Non-pigmented ciliary epithelial cell (primary cell): Measurements from ENCODE around the gene ANKRD10.
A peak's percentile ranks its signal among the peaks of the same experiment; 100 is the strongest.

Experiments
- DNase-seq: peaks from one replicate; pipeline ENCODE4 v3.0.0-alpha.2; 2010; ENCODE audit warnings: low read depth

The ANKRD10 gene

DNA sequence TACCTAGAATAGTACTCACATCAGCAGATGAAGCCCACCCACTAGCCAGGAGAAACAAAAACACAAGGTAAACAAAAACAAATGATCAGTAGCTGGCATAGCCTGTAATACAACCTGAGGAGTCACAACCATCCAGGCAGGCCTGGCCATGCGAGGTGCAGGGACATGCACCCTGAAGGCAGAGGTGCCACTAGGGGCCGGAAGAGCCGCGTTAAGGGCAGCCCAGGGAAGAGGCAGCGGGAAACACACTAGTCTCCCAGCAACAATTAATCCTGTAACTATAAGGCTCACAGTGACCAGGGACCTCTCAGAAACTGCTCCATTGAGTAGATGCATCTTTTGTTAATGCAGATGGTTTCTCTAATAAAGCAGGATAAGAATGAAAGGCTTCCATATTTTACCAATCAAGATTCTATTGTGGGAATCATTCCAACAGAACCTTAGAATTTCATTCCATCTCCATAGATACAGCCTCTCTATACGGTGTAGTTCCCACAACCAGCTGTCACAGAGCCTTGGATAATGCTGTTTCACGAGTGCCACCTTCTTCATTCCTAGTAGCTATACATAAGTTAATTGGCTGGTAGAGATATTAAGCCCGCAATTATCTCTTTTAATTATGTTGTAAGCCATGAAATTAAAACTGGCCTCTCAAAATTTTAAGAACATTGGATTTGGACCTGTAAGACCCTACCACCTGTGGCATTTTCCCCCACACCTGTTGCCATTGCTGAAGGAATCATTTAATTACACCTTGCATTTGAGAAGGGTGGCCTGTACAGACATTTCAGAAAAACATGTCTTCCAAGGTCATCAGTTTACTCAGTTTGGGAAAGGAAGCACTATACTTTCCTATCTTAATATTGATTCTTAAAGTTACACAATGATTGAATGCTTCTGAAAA, 28.7 kb downstream of the ANKRD10 start:
- no peak for DNase-seq

DNA sequence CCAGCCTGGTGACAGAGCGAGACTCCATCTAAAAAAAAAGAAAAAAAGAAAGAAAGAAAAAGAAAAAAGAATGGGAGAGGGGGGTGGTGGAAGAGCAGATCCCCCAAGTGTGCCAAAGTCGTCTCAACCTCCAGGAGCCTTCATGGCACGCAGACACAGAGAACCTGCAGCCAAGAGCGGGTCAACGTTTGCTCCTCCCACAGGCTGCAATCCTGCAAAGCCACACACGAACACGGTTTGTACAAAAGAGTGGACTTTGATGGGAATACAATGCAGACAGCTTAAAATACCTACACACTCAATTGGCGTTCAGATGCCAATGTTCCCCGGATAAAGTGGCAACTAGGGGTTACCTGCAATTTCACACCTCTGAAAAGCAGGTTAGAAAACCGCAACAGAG, 29.4 kb downstream of the ANKRD10 start:
- no peak for DNase-seq

DNA sequence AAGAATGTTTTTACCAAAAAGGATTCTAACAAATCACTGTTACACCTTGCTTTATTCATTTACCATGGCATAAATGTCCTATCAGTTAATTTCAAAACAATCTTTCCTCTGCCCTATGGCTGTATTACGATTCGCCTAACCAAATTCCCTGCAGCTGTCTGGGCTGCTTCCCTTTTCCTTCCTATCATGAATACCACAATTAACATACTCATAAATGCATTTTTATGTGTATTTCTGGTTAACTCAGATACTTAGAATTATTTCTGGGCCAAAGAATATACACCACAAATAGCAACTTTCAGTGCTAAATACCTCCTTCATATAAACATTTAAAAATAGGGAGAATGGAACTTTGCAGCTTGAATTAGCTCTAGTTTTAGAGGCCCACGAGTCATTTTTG, 30.4 kb downstream of the ANKRD10 start:
- DNase-seq: no peak

DNA sequence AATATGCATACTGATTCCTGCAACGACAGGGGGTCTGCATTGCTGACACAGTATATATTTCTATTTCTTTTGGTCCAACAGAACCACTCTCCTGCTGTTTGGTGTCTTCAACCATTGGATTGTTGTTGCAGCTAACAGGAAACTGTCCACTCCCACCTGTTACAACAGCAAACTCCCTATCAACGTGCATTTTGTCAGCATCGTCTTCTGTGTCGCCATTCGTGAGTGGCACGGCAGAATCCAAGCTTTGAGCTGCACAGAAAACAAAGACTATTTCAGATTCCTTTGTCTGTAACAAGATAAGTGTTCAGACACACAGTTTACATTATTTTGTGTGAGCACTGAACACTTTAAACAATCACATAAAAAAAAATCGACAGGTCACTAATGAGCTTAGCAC, 31.3 kb downstream of the ANKRD10 start:
- DNase-seq: no peak

DNA sequence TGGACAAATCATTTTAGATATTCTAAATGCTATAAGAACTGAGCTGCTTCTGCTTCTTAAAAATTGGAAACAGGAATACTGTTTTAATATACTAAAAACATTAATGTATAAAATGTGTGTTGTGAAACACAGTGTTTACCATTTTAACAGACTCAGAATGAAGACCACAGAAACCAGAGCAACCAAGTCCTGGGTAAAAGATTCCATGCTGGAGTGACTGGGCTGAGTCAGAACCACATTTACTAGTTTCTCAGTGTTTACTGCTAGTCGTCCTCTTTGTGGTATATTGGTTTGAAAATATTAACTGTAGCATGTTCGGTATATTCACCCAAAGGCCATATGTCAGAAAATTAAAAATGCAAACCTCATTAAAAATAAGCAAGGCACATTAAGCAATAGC, 31.9 kb downstream of the ANKRD10 start:
- DNase-seq: no peak

DNA sequence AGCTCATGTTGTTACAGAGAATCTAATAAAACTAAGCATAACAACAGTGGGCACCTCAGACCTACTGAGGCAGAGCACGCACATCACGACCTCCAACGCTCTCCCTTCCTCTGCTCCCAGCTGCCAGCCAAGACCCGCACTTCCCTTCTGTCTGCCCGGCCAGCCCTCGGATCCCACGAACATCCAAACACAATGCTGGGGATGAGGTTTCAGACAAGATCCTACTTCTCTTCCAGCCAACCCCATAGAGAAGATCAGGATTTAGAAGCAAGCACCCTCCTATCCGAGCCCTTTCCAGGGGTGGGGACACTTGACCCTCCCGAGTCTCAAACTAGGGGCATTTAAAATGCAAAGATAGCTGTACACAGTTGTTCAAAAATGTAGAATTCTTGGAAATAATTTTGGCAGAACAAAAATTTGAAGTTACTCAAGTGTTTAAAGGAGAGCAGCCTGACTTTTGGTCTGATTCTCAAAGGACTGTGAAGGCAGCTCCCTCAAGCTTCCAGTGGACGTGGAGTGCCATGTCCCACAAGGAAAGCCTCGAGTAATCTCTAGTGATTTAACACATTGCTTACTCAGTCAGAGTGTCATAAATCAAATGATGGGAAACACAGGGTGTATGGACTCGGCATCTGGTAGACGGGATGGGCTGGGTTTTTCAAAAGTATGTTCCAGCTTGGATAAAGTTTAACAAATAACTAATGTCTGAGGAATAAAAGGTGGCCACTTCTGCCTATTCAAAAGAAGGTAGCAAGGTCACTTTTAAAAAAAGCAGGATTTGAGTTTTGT, 32.8 kb downstream of the ANKRD10 start:
- no peak for DNase-seq

DNA sequence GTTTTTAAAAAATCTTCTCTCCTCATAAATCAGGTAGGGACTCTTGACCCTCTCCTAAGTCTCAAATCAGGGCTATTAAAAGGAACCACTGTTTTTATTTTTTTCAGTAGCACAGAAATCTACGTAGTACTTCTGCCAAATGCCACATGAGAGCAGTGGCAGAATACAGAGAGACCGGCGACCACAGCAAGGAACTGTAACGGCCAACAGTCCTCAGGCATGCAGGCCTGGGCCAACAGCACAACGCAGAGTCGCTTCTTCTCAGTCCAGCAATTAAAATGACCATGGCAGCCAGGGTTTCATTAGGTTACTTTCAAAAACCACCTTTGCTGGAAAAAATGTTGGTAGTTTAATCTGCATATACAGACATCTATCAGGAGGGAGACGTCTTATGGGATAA, 34.2 kb downstream of the ANKRD10 start:
- no peak for DNase-seq

DNA sequence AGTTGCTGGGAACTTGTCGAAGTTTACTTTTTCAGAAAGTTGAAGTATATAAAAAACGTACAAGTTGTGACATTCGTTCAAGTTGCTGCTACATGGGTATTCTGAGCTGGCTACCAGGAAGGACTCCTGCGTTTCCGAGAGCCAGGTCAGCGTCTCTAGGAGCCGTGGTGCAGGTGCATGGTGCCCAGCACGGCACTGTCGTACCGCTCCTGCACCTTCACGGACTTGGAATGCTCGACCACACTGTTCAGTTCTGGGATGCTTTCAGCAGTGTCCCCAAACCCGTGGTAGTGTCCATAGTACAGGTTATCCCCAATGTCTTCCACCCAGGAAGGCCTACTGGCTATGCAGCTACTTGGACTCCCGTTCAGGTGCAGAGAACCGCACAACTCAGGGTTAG, 35.4 kb downstream of the ANKRD10 start:
- DNase-seq: no peak

DNA sequence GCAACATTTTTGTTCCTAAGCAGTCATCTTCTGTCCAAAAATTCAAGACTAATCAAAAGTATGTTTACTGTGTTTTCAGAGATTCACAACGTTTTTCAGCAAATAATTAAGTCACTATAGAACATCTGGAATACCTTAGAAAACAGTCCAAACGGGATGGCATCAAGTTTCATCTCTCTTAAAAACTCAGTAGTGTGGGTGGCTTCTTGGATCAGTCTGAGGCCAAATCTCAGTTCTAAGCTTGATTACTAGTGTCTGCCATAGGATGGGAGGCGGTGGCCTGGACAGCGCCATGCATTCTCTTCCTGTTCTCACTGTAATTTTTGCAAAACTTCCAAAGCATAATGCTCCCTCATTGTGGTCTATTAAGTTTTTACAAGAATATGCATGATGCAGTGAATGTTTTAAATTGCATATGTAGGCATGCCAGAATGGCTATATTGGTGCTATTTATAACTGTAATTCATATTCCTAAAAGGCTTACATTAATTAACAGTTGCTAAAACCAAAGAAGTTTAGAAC, 37.1 kb downstream of the ANKRD10 start:
- no peak for DNase-seq

DNA sequence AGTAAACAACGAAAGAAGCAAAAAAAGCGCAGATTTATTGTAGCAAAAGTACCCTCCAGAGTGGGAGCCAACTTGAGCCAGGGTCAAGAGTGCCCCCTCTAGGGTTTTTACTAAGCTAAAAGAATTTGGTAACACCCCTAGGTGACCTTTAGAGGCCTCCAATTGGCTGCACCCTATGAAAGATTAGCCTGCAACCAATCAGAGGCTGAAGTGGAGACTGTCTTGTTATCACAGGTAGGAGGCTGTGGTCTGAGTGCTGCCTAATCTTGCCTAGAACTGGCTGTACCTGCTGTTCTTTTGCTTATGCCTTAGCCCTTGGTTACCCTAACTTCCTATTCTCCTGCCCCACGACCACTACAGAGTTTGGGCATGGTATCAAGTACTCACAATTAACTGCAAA, 38.3 kb downstream of the ANKRD10 start:
- DNase-seq: no peak

DNA sequence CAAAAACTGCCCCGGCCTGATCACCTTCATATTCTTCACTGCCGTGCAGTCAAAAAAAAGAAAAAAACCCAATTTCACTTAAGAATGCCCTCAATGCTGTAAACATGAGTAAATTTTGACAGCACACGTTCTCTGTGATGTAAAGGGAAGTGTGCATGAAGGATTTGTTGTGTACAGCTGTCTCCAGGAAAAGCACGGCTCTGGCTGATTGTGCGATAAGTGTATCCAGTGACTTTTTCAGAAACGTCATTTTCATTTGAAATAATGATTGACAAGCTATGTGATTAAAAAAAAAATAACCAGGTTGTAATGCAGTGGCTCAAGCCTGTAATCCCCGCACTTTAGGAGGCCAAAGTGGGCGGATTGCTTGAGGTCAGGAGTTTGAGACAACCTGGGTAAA, 39.6 kb downstream of the ANKRD10 start:
- no peak for DNase-seq

DNA sequence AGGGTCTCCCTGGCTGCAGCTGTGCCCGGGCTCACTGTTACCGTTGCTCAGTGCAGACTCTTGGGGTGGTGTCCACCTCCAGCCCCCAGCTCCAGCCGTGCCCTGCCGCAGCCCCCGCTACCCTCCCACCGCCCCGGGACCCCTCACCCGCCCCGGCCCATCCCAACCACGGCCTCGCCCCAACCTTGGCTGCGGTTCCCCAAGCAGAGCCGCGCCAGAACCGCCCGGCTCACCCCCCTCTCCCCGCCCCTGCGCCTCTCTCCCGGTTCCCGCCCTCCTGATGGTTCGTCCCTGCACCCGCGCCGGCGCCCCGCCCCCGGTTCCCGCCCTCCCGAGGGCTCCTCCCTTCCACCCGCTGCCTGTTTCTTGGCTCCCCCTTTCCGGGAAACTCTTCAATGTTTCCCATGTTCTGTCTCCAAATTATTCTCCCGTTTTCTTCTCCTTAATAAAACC, 40.3 kb downstream of the ANKRD10 start:
- peak; percentile 8 for DNase-seq

DNA sequence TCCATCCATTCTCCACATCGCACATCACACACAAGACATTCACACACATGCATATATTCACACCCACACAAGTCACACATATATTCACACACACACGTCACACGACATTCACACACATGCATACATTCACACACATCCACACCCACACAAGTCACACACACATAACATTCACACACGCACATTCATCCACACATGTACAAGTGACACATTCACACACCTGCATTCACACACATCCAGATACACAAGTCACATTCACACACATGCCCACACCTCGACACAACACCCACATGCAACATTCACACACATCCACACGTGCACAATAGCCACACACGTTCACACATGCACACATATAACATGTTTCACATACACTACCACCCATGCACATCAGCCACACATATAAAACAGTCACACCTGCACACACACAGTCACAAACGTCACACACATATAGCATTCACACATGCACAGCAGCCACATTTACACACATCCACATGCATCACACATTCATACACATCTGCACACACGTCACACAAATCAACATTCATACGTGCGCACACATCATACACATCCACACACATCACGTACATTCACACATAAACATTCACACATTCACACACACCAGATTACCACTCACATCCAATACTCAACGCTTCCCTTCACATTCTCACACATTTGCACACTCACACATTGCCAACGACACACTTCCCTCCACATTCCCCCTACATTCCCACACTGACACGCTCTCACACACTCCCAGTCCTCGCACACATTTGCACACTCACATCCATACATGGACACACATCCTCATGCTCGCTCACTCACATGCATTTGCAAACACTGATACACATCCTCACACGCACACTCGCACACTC, 41.0 kb downstream of the ANKRD10 start:
- DNase-seq: no peak

DNA sequence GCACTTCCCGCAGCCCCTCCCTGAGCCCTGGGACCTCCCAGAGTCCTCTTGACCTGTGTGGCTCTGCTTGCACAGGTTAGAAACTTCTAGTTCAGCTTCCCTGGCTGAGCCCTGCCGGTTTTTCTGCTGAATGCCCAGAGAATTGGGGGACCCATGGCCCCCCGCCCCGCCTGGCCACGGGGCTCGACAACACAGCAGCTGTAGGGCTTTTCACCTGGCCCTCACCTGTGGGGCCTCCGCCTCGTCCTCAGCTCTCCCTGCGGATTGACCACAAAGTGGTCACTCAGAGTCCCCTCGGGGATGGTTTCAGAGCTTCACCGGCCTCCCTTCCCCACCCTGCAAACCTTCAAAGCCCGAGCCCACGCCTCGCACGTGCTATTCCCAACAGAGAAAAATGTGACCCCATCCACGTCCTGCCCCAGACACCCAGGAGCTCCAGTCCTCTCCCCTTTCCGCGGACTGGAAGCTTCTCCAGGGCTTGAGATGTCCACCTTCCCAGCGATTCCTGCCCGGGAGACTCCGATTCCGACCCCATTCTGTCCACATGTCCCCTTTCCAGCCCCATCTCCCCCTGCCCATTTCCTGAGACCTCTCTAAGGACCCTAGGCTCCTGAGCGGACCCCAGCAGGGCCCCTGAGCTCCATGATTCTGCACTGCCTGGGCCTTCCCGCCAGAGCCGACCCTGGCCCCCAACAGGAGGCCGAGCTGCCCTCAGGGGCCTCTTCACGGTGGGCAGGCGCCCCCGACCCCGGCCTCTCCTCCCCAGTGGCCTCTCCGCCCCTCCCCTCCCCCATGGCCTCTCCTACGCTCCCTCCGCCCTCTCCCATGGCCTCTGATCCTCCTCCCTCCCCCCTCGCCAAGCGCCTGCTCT, 41.9 kb downstream of the ANKRD10 start:
- no peak for DNase-seq

DNA sequence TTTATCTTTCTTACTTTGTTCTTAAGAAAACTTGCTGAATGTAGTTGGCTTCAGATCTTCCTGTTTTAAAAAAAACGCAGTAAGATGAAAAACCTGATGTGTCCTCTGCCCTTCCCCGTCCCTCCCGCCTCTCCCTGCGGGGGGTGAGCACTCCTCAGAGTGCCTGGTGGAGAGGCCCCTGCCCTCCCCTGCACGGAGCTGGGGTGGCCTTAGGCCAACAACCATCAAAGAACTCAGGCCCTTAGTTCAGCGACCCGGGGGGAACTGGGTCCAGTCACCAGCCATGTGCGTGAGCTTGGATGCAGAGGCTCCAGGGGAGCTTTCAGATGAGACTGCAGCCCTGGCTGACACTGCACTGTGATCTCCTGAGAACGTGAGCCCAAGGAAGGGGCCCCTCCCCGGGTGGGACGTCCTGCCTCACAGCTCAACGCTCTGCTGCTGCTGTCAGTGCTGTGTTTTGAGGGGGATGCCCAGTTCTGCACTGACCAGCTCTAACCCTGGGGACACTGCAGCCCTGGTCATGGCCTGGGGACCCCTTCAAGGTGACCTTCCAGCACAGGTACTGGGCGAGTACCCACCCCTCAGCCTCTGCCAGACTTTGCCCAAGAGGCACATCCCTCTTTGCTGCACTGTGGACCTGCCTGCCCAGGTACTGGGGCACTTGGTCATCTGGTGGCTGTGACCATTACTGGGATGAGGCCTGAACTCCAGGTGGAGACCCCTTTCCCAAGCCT, 42.7 kb downstream of the ANKRD10 start:
- no peak for DNase-seq

DNA sequence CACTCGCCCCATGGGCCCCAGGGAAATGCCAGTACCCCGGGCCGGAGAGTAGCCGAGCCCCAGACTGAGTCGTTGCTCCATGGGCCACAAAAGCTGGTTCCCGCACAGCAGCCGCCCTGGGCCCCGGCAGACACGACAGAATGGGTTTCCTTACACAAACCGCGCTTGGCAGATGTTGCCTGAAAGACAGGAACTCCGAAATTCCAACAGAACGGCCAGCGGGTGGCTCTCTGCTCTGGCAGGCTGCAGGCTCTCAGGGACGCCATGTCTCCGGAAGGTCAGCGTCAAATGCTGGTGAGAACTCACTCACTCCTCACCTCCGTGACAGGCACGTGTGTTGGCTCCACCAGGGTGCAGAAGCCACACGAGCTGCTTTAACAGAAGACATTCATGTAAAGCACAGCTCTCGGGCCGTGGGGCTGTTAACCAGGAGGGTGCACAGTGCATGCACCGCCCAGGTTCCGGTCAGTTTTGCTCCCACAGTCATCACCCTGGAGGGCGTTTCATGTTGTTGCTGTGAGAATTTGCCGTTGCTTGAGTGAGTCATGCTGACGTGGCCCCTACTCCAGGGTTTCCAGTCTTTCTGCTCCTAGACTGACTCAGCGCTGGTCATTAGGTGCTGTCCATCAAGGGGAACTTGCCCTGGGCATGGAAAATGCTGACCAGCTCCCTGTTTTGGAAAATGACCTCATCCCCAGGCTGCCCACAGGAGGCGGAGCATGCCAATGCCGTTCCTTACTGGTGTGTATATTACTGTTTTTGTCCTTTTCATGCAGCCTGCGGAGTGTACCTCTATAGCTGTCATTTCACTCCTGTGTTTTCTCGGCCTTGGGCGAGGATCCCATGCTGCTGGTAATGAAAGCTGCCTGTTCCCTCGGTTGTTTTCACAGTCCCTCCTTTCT, 44.8 kb downstream of the ANKRD10 start:
- peak; percentile 99 for DNase-seq

DNA sequence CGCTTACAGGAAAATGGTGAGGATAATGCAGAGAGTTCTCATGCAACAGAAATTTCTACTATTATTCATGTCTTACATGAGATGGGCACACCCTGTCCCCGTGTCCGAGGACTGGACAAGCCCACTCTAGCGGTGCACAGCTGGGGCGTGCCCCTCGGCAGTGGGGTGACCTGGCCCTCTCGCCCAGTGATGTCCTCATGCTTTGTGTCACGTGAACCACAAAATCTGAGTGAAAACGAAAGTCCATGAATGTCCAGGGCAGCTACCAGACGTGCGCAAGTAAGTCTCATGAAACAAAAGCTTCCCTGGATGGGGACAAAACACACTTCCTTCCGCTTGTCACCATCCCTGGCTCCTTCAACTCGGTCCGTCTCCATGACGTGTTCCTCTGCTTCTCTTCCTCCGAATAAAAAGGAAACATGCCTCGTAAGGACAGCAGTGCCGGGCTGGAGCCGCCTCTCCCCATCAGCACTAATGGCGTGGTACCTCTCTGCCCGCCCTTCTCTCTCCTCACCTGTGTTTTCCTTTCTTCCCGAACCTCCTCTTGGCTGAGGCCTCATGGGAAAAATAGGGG, 45.6 kb downstream of the ANKRD10 start:
- no peak for DNase-seq

DNA sequence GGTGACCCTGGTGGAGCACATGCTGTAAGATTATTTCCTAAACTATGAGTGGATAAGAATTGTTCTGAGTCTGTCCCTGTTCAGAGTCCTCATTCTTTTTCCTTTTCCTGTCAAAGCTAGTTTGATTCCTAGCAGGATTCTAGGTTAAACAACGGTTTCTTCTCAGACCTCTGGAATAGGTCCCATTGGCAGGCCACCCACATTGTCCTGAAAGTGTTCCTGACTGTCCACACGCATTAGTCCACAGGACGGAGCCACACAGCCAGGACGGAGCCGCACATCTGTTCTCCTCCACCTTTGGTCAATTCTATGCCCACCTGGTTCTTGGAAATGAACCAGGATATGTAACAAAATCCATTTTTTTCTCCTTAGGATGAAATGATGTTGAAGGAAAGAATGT, 46.1 kb downstream of the ANKRD10 start:
- no peak for DNase-seq

DNA sequence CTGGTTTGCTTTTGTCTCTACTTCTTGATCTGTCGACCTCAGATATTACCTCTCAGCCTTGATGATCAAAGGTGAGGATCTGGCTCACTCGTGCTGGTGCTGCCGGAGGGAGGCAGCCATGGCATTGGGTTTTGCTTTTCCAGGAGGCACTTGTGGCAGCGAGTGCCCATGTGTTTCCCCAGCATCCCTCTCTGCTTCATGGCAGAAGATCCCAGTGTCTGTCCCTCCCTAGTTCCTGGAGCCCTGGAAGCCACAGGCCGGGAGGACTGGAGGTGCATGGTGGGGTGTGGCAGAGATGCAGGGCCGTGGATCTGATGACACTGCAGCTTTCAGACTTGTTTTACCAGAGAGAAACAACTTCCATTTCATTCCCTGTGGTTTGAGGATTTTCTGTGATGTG, 47.5 kb downstream of the ANKRD10 start:
- no peak for DNase-seq
